GM19023 (cell line): ENCODE data around the gene PCYT1A.

Source experiments
- ATAC-seq: cut with Tn5 transposase; IDR thresholded peaks from one replicate; pipeline ENCODE4 v1.9.1; 2021; ENCODE audit warnings: mild to moderate bottlenecking, moderate library complexity; ENCODE audit not compliant: unreplicated experiment

Gene PCYT1A

DNA sequence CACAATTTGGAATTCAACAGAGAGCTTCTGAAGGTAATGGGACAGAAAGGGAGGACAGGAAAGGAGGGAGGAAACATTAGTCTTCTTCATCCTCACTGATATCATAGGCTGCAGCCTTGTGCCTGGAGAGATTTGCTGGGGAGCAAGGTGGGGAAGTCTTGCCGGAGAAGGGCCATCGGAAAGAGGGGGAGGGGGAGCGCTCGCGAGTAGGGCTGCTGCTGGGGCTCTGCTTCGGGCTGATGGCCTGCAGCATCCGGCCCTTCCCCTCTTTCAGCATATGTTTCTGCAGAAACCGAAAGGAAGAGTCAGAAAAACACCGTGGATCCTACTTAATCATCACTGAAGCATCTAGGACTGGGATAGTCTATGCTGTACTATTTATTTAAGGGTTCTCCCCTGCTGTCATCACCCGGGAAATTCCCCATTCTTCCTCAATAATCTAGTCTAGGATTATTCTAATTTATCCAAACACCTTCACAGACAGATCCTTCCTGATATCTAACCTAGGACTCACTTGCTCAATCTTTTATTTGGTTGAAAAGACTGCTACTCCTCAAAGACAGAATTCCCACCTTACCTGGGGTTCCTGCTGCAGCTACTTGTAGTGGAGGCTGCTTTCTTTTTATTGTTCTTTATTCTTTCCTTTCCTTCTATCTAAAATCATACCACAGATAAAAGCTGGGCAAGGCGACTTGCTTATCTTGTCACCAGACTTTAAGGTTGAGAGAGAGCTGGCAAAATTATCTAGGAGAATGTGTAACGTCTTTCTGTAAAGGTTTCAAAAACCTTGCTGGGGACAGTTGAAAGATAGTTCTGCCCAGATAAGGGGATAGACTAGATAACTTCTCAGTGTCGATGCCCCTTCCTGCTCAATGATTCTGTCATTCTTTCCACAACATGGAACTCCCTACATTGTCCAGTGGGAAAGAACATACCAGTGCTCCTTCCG, 48.6 kb downstream of the PCYT1A start:
- no peak for ATAC-seq

GRCh38 chr3:196237203-196237602, 50.3 kb downstream of the PCYT1A start:
- peak; percentile 55 for ATAC-seq

DNA sequence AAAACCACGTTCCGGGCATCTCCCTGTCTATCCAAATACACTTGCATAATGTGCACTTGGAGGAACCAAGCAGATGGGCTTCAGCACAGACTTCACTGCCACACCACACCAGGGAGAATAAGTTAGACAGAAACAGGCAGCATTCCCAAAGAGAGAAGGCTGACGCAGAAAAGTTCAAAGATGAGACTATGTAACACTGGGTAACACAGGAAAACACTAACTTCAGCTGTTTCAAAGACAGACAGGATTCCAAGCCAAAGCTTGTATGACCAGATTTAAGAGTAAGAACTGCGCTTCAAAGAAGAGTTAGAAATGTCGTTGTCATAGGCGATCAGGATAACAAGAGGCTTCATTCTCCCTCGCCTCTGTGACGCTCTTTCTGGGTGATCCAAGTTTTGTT, 51.3 kb downstream of the PCYT1A start:
- no peak for ATAC-seq

GRCh38 chr3:196235452-196236122, 51.9 kb downstream of the PCYT1A start:
- ATAC-seq = no peak

GRCh38 chr3:196232882-196233251, 54.7 kb downstream of the PCYT1A start:
- no peak for ATAC-seq

DNA sequence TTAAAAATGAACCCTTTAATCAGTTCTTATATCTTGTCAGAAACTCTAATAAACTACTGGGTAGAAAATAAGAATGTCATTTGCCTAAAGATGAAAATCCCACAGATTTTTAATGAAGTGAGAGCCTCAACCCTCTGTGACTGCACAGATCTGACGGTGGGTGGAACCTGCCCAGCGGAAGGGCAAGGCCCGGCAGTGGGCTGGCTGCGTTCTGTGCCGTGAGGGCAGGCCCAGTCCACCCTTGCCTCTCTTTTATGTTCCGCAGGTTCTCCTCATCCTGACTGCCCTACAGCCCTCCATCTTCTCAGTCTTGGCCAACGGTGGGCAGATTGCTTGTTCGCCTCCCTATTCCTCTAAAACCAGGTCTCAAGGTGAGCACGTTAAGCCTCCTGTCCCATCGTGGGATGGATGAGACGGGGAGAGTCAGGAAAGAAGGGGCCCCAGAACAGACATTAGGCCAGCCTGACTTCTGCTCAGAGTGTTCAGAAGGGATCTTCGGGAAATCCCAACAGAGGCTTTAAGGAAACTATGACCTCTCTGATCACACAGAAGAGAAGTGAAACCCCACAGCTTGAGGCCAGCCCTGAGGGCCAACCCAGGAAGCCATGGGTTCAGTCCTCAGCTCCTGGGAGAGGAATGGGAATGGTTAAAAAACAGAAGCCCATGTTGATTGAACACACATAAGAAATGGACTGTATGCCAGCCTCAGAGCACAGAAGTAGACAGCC, 55.2 kb downstream of the PCYT1A start:
- peak; percentile 50 for ATAC-seq

DNA sequence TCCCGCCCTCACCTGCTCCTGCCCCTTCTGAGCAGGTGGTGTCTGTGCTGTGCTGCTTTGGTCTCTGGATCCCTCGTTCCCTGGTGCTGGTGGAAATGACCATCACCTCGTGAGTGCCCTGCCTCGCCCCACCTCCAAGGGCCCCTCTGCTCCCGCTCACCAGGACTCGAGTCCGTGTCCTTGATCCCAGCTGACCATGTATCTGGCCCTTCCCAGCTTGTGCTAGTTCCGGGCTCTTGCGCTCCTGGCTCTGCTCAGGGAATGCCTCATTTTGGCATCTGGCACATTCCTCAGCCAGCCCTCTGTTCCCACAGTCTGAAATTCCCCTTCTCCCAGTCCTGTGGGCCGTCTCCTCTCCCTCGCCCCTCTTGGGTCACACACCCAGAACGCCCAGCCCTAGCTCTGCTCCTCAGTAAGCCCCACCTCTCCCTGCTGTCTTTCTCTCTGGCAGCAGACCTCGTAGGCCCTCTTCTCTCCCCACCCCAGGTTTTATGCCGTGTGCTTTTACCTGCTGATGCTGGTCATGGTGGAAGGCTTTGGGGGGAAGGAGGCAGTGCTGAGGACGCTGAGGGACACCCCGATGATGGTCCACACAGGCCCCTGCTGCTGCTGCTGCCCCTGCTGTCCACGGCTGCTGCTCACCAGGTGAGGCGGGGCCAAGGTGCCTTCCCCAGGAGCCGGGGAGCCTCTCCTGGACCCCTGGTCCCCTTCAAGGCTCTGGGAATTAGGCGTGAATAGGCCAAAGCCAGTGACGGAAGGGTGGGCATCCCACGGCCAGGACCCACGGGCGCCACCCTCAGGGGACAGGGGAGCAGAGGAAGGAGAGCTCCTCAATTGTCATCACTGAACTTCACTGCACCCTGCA, 59.7 kb downstream of the PCYT1A start:
- ATAC-seq = no peak

- ATAC-seq = no peak
Measured at GRCh38 chr3:196227121-196227561, 60.4 kb downstream of the PCYT1A start.

- ATAC-seq = no peak
Measured at GRCh38 chr3:196225763-196226364, 61.7 kb downstream of the PCYT1A start.

DNA sequence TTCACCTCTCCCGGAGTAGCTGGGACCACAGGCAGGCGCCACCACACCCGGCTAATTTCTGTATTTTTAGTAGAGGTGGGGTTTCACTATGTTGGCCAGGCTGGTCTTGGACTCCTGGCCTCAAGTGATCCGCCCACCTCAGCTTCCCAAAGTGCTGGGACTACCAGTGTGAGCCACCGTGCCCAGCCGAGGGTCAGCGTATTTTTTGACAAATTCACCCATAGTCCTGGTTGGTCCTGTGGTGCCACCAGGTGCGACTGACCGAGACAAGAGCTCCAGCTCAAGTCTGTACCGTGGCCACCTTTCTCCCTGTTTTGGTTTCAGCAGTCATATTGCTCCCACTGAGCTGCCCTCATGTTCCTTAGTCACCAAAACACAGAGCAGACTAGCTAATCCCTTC, 62.4 kb downstream of the PCYT1A start:
- no peak for ATAC-seq

DNA sequence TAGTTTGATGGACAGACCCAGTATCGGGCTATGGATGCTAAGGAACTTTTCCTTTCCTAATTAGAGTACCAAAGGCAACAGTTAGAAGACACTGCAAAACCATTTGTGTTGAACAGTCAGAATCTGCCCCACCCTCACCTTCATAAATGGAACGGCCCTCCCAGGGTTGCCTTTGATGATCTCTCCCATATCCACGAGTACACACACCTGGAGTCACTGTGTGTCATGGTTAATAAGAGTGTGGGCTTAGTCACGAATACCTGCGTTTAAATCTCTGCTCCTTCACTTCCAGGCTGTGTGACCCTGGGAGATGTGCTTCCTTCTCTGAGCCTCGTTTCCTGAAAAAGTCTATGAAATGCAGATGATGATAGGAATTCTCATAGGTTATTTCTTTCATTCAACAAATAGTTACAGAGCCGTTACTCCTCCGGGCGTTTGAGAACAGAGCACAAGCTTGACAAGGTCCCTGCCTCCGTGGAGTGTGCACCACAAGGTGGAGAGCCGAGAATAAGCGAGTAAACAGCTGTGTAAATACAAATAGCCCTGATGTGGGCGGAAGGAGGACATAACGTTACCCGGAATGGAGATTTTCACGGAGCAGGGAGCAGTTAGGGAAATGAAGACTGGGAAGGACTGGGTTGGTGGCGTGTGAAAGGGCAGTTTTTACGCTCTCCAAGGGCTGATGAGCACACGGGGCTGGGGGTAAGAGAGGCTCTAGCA, 64.5 kb downstream of the PCYT1A start:
- no peak for ATAC-seq

GRCh38 chr3:196220991-196221390, 66.5 kb downstream of the PCYT1A start:
- no peak for ATAC-seq

DNA sequence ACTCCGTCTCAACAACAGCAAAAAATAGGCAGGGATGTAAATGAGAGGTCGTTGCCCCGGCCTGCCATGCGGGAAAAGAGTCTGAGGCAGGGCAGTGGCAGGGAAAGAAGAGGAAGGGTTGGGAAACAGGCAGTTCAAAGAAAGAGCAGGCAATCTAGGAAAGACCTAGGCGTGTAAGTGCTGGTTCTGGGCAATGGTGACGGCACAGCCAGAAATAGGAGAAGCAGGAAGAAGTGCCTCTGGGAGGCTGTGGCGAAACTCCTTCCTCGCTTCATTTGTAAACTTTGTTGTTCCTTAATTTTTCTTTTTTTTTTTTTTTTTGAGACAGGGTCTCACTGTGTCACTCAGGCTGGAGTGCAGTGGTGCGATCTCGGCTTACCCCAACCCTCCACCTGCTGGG, 66.9 kb downstream of the PCYT1A start:
- ATAC-seq = no peak

DNA sequence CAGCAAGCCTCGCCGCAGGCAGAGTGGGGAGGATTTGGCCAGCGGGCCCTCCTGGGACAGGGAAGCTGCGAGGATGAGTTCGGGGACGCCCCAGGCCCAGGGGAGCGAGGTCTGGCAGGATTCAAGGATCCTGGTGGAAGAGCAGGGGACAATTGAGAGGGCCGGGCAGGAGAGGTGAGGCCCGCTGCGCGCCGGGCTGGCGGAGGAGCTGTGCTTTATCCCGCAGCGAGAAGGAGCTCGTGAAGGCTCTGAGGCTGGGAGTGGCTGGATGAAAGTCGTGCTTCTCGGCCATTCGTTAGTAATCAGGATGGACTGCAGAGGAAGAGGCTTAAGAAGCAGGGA, 67.6 kb downstream of the PCYT1A start:
- no peak for ATAC-seq

DNA sequence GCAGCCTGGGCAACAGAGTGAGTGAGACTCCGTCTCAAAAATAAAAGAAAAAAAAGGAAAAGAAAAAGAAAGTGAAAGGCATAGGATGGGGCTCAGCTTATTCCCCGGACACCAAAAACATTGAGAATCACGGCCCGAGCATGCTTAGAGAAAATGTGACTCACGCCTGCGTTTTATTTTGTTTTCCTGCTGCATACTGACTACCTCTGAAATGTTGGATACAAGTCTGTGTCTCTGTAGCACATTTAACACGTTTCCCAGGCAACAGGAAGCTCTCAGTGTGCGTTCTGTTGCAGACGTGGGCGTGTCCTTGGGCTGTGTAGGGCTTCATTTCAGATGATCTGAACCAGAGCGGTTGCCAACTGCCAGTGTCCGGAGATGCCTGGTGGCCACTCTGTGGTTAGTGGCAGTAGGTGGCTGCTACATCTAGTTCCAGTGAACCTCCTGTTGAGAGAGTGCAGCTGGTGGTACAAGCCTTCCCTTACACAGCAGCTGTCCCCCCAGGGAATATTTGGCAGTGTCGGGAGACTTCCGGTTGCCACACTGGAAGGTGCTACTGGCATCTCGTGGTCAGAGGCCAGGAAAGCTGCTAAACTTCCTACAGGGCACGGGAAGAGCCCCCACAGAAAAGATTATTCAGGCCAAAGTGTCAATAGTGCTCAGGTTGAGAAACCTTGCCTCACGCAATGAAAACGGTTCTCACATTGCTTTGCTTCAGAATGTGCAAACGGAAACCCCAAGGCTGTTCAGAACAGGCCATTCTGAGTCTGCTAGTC, 68.1 kb downstream of the PCYT1A start:
- peak; percentile 80 for ATAC-seq

DNA sequence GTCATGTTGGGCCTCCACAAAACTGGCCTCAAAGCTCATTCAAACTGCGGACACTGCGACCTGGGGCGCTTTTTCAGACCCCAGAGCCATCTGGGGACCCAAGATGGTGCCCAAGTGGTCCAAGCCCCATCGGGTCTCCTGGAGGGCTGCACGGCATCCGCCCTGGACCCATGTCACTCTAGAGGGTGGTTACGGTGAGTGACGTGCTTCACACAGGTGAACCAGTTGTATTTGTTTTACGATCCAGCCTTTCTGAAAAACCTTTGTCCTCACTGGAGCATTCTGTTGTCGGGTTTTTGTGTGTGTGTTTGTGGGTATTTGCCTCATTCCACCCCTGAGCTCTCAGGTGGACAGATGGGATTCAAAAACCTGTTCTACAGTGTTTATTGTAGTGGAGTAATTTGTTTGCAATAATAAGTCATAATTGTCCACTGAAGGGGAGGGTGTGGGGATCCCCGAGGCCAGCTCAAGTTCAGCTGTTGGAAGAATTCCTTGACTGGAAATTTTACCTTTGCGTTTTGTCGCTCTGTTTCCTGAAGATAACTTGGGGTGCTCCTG, 69.3 kb downstream of the PCYT1A start:
- ATAC-seq = no peak

- ATAC-seq = no peak
Measured at GRCh38 chr3:196217307-196218154, 70.0 kb downstream of the PCYT1A start.
